T-helper 22 cell (primary cell): Measurements from ENCODE around the gene NLRP2B.
"Not testable (repeated sequence)": the region's sequence is repeated elsewhere in the genome, so short reads cannot be mapped to it uniquely, and the experiment has no call there.

ENCODE experiments used
- DNase-seq: peaks from one replicate; pipeline ENCODE4 v3.0.0-alpha.2; 2020; ENCODE audit warnings: low read depth

NLRP2B gene

DNA sequence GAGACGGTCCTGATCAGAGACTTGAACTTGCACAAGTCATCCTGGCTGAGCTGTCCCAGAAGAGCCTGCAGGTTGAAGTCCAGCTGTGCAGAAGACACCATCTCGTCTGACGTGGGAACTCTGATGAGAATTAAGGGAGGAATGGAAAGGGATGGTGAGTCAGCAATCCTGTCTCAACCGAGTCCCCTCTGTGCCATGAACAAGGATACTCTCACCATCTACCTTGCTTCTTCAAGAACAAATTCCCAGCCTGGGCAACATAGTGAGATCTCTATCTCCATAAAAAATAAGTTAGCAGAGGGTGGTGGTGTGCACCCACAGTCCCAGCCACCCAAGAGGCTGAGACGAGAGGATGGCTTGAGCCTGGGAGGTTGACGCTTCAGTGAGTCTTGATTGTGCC is at the start of gene NLRP2B:
Gene NLRP2B, minus strand, starts transcription at position 101 of the 400 bp plus-strand sequence.
- no peak for DNase-seq

DNA sequence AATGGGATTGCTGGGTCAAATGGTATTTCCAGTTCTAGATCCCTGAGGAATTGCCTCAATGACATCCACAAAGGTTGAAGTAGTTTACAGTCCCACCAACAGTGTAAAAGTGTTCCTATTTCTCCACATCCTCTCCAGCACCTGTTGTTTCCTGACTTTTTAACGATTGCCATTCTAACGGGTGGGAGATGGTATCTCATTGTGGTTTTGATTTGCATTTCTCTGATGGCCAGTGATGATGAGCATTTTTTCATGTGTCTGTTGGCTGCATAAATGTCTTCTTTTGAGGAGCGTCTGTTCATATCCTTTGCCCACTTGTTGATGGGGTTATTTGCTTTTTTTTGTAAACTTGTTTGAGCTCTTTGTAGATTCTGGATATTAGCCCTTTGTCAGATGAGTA is 45.9 kb upstream of the NLRP2B start:
- not testable (repeated sequence) for DNase-seq

- DNase-seq: no peak
Measured at GRCh38 chrX:57681341-57681740, 1.3 kb upstream of the NLRP2B start.

GRCh38 chrX:57678686-57679428 is 1.2 kb downstream of the NLRP2B start:
- no peak for DNase-seq

GRCh38 chrX:57677132-57677858 is 2.8 kb downstream of the NLRP2B start:
- no peak for DNase-seq

DNA sequence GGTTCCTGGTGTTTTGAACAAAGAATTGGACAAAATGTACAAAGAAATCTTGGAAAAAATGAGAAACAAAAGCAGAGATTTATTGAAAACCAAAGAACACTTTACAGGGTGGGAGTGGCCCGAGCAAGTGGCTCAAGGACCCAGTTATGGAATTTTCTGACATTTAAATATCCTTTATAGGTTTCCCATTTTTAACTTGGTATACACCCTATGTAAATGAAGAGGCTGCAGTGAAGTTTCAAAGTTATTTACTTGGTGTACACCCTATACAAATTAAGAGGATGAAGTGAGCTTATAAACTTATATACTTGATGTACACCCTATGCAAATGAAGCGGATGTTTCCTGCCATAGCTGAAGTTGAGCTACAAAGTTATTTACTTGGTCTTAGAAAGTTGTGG is 4.7 kb downstream of the NLRP2B start:
- DNase-seq: no peak

DNA sequence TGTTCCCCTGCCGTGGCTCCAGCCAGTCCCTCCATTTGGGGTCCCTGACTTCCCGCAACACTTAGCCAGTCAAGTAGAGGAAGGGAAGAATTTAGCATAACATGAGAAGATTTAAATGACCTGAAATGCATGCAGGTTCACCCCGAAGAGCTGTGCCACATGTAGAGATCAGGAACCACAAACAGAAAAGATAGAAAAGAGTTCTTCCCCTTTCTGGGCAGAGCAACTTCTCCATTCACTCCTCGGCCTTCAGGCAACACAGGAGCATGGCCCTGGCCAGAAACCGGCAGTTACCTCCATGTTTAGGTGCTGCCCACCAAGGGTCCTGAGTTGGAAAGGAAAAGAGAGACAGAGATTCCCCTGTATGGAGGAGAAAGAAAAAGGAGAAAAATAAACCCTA is 5.2 kb downstream of the NLRP2B start:
- no peak for DNase-seq

DNA sequence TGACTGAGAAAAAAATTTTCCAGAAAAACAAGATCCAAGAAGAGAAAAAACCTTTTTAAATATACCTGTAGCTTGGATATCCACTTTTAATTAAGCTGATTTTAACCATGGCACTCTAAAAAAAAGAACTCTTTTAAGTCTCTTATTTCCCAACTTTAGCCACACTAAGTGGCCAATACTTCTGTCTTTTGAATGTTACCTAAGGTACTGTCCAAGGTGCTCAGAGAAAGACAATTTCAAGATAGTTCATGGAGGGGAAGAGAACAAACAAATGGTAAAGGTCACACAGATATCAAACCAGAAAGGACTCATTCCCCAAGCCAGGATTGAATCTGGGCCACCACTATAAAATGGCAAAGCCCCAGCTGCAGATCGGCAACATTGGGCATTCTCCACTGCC is 10.1 kb downstream of the NLRP2B start:
- no peak for DNase-seq

- no peak for DNase-seq
Measured at GRCh38 chrX:57667010-57667409, 13.1 kb downstream of the NLRP2B start.

GRCh38 chrX:57655065-57655464 is 25.0 kb downstream of the NLRP2B start:
- DNase-seq: no peak

DNA sequence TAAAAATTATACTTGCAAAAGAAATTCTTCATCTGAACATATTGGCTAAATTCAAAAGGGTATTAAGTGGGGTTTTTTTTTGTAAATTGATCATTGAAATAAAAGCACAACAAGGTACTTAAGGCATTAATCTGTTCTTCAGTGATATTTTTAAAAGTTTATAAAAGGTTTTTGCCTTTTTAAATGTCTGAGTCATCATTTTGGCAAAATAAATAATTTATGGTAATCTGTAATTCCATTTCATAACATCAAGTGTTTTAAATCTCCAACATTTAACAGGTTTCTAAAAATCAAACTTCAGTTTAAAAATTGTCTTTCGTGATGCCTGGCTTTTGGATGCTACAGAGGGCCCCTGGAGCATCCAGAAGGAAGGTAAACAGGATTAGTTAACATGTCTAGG is 27.4 kb downstream of the NLRP2B start:
- no peak for DNase-seq

DNA sequence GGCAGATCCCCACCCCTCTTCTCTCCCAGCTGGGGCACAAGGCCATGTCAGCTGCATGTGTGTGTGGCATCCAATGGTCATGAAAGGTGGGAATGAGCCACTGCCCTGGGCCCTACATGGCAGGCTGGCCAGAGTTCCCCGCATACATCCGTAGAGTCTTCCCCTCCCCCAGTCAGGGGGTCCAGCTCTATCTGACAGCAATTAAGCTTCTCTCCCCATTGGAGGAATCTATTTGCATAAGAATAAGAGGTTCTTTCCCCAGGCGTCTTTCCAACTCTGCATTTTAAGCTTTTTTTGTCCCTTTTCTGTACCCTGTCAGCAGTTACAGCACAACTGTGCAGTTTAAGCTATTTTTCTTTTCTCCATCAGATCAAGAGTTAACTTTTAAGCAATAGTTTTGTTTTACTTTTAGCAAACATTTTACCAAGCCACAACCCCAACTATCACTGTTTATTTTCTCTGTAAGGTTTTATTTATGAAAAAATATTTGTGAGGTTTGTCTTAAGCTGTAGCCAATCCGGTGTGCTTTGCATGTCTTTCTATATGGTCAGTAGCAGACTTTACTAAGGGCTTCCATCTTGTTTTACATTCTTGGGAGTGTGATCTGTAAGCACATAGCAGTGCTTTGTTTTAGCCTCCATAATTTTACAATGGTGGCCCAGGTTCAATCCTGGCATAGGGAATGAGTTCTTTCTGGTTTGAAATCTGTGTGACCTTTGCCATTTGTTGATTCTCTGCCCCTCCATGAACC is 28.7 kb downstream of the NLRP2B start:
- no peak for DNase-seq

DNA sequence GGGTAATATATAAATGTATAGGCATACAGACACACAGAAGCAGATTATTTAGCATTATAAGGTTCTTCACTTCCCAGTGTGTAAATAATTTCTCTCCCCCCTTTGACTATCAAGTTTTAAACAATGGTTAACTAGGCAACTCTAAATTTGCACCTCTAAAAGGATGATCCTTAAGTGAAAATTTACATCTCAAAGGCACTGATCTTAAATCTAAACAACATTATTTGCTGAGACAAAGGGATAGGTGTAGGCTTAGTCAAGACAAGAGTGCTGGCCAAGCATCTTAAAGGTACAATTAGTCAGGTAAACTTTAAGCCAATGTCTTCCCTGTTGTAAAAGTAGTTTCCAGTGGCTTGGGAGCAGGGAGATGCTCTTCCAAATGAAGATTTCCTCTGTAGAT is 33.0 kb downstream of the NLRP2B start:
- DNase-seq: no peak

- DNase-seq: no peak
Measured at GRCh38 chrX:57643698-57644097, 36.4 kb downstream of the NLRP2B start.

- no peak for DNase-seq
Measured at GRCh38 chrX:57641338-57641737, 38.7 kb downstream of the NLRP2B start.

- DNase-seq: no peak
Measured at GRCh38 chrX:57640674-57641016, 39.4 kb downstream of the NLRP2B start.

GRCh38 chrX:57629438-57629837 is 50.6 kb downstream of the NLRP2B start:
- DNase-seq: not testable (repeated sequence)
